Gastroesophageal sphincter (tissue), 3 donors: ENCODE data around the gene NAA60.

Source experiments
- POLR2A ChIP-seq, 2 donors: fragments of 450-650 bp; IDR thresholded peaks; one replicate each; pipeline ENCODE4 v1.6.1; 2017; ENCODE audit warnings: antibody characterized with exemption in 2 of 2, mild to moderate bottlenecking in 2 of 2, moderate library complexity in 1 of 2
- POLR2AphosphoS5 ChIP-seq: sonication (generic); formaldehyde crosslinking; IDR thresholded peaks from one replicate; pipeline ENCODE4 v1.6.1; 2017; ENCODE audit warnings: antibody characterized with exemption
- TF ChIP-seq, protein P1 (sequence below), 4 experiments: fragments of 200-600 bp in 2 of 4; fragments of 450-650 bp in 2 of 4; sonication (generic) in 1 of 4; IDR thresholded peaks; one replicate each; pipeline ENCODE4 v1.5.1; 2017 to 2019; ENCODE audit warnings: antibody characterized with exemption in 4 of 4, mild to moderate bottlenecking in 2 of 4, moderate library complexity in 2 of 4

DNA sequence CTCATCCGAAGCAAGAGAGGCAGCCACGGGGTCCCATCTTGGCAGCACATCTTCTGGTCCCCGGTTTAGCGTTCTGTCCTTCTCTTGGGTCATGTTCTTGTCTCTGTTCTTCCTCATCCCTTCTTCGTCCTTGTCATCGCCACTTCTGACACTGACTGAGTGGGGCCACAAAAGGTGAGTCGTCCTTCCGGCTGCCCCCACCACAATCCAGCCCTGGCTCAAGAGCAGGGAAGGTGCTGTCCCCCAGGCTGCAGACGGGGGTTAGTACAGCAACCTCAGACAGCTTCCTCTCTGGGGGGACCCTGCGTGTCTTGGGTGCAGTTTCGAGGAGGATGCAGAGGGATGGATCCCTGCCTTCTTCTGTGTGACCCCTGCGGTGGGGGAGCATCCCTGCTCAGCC, 21.8 kb downstream of the NAA60 start:
- TF ChIP-seq POLR2AphosphoS5 (no peak), POLR2A (IDR thresholded peaks at IDR 0.05) (no peak)
- TF ChIP-seq, protein P1, sequence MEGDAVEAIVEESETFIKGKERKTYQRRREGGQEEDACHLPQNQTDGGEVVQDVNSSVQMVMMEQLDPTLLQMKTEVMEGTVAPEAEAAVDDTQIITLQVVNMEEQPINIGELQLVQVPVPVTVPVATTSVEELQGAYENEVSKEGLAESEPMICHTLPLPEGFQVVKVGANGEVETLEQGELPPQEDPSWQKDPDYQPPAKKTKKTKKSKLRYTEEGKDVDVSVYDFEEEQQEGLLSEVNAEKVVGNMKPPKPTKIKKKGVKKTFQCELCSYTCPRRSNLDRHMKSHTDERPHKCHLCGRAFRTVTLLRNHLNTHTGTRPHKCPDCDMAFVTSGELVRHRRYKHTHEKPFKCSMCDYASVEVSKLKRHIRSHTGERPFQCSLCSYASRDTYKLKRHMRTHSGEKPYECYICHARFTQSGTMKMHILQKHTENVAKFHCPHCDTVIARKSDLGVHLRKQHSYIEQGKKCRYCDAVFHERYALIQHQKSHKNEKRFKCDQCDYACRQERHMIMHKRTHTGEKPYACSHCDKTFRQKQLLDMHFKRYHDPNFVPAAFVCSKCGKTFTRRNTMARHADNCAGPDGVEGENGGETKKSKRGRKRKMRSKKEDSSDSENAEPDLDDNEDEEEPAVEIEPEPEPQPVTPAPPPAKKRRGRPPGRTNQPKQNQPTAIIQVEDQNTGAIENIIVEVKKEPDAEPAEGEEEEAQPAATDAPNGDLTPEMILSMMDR (IDR thresholded peaks at IDR 0.05): no peak
